Upper lobe of left lung (tissue), 4 donors: ENCODE data around the gene RPUSD4.

ENCODE experiments used
- CTCF ChIP-seq, 6 experiments: fragments of 450-650 bp in 4 of 6; fragments of 200-600 bp in 2 of 6; sonication (generic) in 2 of 6; IDR thresholded peaks; one replicate each; pipeline ENCODE4 v1.5.1; 2016 to 2019; ENCODE audit warnings: antibody characterized with exemption in 6 of 6
- POLR2A ChIP-seq, 4 donors: fragments of 450-650 bp; IDR thresholded peaks; one replicate each; pipeline ENCODE4 v1.5.1; 2016 to 2017; ENCODE audit warnings: antibody characterized with exemption in 4 of 4, mild to moderate bottlenecking in 2 of 4
- POLR2AphosphoS5 ChIP-seq, 2 donors: sonication (generic); formaldehyde crosslinking; IDR thresholded peaks; one replicate each; pipeline ENCODE4 v1.5.1; 2017; ENCODE audit warnings: antibody characterized with exemption in 2 of 2

- TF ChIP-seq CTCF (IDR thresholded peaks at IDR 0.05) (no peak), POLR2AphosphoS5 (IDR thresholded peaks at IDR 0.05) (no peak), POLR2A (IDR thresholded peaks at IDR 0.05) (no peak)
Observed at GRCh38 chr11:126152586-126152985, 58.9 kb downstream of the RPUSD4 start.
